ENCODE data around the gene CNBP.
A peak's percentile ranks its signal among the peaks of the same experiment; 100 is the strongest.
"Not testable (repeated sequence)": the region's sequence is repeated elsewhere in the genome, so short reads cannot be mapped to it uniquely, and the experiment has no call there.

Gene CNBP

DNA sequence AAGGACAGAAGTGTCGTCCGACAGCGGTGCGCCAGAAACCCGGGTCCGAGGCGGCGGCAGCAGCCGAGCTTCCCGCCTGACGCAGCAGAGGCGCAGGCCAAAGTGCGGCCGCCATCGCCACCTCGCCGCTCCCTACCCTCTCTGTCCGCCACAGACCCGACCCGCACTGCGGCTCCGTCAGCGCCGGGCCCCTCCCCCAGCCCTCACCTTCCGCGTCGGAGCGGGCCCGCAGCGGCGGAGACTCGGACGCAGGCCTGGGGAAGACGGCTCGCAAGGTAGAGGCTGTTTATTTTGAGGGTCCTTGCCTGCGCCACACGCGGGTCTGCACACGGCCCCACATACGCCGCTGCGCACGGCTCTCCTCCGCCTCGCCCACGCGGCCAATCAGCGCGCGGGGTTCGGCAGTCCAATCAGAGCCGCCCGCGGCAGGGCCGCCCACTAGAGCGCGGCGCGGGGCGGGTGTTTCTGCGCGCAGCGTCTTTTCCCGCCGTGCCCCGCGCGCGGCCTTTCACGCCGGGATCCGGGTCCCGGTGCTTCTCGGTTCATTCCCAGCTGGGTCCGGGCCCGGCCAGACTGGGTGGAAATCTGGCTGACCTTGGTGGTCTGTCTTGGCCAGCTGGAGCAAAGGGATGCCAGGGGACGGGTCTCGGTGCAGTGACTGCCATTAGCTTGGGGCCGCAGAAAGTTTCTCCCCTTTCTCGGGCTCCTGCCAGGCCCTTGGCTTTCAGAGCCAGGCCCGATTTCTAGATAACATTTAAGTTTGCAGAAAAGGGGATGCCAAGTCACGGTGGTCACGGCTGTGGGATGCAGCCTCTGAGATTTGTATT is at the start of gene CNBP:
Gene CNBP, minus strand, starts transcription at position 328 of the 827 bp plus-strand sequence. CDS start 12,139 bp downstream, outside the sequence.
- peak; percentile 96 for DNase-seq

DNA sequence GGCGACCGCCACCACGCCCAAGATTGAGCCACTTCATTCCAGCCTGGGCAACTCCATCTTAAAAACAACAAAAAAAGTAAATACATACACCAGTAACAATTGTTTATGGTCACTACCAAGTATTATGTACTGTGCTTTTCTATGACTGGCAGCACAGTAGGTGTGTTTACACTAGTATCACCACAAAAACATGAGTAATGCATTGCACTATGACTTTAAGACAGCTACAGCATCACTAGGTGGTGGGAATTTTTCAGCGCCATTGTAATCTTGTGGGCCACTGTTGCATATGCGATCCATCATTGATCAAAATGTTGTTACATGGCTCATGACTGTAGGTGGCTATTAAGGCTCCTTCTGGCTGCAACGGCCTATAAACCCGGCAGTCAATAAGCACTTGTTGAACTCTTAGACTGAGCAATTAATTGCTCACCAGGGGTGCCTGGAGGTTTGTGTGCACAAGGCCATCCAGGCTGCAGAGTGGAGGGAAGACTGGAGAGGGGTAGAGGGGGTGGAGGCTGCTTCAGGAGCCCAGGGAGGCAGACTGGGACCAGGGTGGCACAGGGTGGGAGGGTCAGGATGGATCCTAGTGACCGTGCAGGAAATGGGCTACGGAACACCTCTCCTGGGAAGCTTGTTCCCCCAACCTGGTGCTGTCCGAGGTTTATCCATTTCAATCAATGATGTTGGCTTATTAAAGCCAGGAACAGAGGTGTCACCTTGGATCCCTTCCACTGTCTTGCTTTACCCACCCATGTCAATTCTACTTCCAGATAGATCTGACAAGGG is 47.8 kb upstream of the CNBP start:
- DNase-seq: no peak

DNA sequence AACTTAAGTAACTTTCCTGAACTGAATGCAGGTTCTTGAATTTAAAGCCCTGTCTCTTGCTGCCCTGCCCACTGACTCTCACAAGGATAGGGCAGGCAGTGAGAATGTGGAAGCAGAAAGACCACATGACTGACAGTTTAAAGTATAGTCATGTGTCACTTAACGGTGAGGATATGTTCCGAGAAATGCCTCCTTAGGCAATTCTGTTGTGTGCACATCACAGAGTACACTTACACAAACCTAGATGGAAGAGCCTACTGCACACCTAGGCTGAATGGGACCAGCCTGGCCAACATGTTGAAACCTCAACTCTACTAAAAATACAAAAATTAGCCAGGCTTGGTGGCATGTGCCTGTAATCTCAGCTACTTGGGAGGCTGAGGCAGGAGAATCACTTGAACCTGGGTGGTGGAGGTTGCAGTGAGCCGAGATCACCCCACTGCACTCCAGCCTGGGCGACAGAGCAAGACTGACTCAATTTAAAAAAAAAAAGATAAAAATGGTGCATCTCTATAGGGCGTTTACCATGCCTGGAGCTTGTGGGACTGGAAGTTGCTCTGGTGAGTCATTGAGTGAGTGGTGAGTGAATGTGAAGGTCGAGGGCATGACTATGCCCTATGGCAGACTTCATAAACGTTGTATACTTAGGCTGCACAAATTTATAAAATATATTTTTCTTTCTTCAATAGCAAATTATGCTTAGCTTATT is 46.8 kb upstream of the CNBP start:
- no peak for DNase-seq

- DNase-seq: no peak
Observed at GRCh38 chr3:129228891-129229585, 45.3 kb upstream of the CNBP start.

GRCh38 chr3:129226374-129226773 is 42.7 kb upstream of the CNBP start:
- peak; percentile 41 for DNase-seq

GRCh38 chr3:129224984-129225393 is 41.3 kb upstream of the CNBP start:
- DNase-seq: peak; percentile 67

DNA sequence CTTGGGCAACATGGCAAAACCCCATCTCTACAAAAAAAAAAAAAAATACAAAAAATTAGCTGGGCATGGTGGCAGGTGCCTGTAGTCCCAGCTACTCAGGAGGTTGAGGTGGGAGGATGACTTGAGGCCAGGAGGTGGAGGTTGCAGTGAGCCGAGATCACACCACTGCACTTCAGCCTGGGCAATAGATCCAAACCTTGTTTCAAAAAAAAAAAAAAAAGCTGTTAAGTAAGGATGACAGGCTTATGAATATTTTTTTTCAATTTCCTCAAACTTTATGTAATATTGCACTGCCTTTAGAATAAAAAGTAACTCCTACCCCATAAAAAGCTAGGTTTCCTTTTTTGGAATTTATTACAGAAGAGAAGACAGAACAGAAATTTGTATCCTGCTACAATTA is 40.7 kb upstream of the CNBP start:
- DNase-seq: not testable (repeated sequence)

- no peak for DNase-seq
Observed at GRCh38 chr3:129218742-129219141, 35.0 kb upstream of the CNBP start.

DNA sequence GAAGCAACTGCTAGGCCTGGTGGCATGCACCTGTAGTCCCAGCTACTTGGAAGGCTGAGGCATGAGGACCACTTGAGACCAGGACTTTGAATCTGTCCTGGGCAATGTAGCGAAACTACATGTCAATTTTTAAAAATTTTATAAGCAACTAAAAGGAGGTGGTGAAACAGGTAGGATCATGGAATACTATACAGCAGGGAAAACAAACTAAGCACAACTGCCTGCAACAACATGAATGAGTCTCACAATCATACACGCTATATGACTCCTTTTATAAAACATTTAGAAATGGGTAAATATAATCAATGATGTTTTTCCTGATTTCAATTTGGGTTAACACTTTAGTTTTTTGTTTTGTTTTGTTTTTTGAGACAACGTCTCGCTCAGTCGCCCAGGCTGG is 29.5 kb upstream of the CNBP start:
- no peak for DNase-seq

DNA sequence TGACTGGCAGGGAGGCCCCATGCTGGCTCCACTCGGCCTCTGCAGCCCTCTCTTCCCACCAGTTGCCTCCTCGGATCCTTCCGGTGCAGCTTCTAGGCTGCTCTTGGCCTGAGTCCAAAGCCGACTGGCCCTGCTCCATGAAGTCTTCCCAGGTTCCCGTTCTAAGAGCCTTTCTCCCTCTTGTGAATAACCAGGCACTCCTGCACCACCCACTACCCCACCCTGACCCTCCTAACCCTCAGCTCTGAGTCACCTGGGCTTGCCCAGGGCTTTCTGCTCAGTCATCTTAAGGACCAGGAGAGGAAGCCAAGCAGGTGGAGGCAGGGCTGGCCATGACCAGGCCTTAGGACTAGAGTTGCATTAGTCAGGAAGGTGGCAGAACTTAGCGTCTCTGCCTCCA is 28.1 kb upstream of the CNBP start:
- no peak for DNase-seq

- DNase-seq: no peak
Observed at GRCh38 chr3:129211345-129211744, 27.6 kb upstream of the CNBP start.

GRCh38 chr3:129207479-129207878 is 23.8 kb upstream of the CNBP start:
- no peak for DNase-seq

DNA sequence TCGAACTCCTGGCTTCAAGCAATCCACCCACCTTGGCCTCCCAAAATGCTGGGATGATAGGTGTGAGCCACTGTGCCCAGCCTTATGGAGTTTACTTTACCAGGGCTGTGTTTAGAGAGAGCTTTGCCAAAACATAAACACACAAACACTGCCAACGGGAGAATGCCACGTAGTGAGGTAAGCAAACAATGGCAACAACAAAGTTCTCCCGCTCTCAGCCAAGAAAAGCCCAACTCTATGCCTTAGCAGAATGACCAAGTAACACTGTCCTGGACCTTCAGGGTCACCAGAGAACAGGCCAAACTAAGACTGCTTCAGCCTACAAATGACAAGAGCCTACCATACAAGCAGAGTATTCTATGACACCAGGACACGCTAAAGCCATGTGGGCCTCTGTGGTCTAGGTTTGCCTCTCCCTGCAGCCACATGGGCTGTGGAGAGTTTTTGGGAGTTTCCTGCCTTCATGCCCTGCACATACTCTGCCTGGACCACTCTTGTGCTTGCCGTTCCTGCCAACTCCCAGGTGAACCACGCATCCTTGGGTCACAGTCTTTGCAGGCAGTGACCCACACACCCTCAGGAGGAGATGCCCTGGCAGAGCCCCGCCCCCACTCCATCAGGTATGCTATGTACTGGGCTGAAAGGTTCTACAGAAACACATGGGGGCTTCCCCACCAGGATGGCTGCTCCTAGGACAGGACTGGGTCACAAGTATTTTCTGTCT is 21.6 kb upstream of the CNBP start:
- DNase-seq: no peak

DNA sequence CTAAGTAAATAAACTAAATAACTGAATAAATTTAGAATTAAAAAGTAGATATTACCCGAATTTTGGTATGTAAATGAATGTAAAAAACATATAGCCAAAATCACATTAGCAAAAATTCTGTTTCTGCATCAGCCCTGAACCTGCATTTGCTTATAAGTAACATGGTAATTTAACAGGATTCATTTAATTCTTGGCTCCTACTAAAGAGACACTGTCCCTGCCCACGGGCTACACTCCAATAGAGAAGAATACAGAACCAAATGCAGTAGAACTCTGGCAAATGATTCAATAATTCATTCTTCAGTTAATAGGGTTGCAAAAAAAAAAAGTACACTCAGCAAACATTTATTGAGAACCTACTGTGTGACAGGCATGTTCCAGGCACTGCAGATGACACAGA is 20.8 kb upstream of the CNBP start:
- no peak for DNase-seq

DNA sequence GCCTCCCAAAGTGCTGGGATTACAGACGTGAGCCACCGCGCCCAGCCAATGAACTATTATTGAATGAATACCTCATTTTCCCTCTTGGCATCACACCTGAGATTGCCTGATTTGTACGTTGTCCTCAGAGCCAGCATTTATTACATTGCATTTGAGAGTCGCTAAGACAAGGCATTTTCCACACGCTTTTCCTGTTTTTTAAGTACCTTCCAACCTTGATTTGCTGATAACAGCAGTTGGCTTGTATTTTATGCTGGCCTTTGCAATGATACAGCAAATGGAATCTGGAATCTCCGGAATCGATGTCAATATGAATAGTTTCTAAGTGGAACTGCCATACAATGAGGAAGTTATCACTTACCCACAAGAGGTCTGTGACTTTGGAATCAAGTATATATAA is 15.7 kb upstream of the CNBP start:
- DNase-seq: no peak

DNA sequence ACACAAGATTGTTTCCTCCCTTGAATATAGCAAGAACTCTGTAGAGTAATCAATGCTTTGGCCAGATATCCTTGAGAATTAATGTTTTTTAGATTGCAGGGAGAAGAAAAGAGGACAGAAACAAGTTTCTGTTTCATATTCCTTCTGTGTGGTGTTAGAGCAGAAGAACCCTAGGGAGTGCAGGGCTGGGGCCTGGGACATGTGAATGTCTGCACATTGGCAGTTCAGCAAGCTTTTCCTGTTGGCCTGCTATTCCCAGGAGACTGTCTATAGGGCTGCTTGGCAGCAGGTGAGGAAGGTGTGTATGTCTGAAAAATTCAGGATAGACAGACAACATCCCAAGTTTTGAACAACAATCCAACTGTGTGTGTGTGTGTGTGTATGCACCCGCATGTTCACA is 13.6 kb upstream of the CNBP start:
- no peak for DNase-seq

DNA sequence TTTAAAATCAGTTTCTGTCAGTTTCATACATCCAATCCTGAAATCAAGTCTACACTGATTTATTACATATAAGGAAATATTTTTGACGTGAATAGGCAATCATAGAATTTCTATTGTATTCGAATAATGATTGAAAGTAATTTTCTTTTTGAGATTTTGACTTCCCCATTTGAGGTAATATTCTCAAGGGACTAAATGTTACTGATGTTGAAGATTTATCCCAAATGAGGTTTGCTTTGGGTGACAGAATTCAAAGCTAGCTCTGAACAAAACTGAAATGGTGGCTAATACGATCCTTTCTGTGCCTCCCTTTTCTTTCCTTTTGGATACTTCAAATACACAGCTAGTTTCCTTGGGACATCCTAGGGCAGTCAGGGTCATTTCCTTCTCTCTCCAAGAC is 12.9 kb upstream of the CNBP start:
- DNase-seq: no peak

GRCh38 chr3:129195731-129196256 is 12.1 kb upstream of the CNBP start:
- peak; percentile 72 for DNase-seq

GRCh38 chr3:129189793-129190192 is 6.1 kb upstream of the CNBP start:
- DNase-seq: not testable (repeated sequence)

DNA sequence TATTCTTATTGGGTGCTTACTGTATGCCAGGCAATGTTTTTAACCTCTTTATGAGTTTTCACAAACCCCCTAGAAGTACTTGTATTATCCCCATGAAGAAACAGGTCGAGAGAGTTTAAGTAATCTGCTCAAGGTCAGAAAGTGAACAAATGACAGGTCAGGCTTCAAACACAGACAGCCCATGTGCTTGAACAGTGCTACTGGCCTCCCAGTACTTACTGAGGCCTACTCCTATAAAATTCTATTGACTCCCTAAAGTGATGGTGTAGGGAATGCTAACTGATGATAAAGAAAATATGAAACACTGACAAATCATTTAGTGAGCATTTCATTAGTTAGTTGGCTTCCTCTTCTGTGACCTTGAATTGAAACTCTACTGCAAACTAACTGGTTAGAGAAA is 4.2 kb upstream of the CNBP start:
- no peak for DNase-seq

DNA sequence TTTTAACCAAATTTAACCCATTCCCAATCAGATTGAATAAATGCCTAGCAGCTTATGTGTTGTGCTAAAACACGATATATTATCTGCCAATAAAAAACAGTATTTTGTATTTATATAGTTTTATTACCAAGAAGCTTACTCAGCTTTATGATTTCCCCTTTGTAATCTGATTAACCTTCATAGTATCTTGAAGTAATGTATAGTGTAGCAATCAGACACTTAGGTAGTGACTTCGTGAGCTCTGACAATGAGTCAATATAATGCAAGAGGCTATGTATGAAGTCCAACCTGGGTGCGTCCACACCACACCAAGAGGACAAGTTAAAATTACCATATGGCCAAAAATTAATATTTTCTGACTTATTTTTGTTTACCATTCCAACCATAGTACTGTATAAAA is 2.1 kb upstream of the CNBP start:
- no peak for DNase-seq
